Measurements from ENCODE around the gene RBM47.

- no peak for TF ChIP-seq CTCF (IDR thresholded peaks at IDR 0.05)
- TF ChIP-seq POLR2A (IDR thresholded peaks at IDR 0.05) = no peak
These were observed 30.2 kb downstream of the RBM47 start for GRCh38 chr4:40599431-40599830.
